Liver (tissue), 3 donors: ENCODE measurements around the gene BTBD1.

Experiments used
- CTCF ChIP-seq: fragments of 150-350 bp; IDR thresholded peaks from 2 replicates; pipeline ENCODE4 v1.5.1; 2017; ENCODE audit warnings: improper control_type of control experiment, low read depth, low read length; ENCODE audit not compliant: missing input control
- MAX ChIP-seq: IDR thresholded peaks from 2 replicates; pipeline ENCODE4 v1.6.1; 2016; ENCODE audit warnings: antibody characterized with exemption
- TAF1 ChIP-seq: conservative IDR thresholded peaks from 2 replicates; pipeline ENCODE4 v1.6.1; 2016; ENCODE audit warnings: antibody characterized with exemption, mild to moderate bottlenecking
- TF ChIP-seq, protein P1 (sequence below): IDR thresholded peaks from 2 replicates; pipeline ENCODE4 v1.6.1; 2016; ENCODE audit warnings: antibody characterized with exemption, mild to moderate bottlenecking
- donor health status: healthy.
- donor health status: healthy.

GRCh38 chr15:83039206-83039605, 27.8 kb downstream of the BTBD1 start:
- TF ChIP-seq CTCF, result no peak
- no peak for TF ChIP-seq TAF1
- TF ChIP-seq, protein P1, sequence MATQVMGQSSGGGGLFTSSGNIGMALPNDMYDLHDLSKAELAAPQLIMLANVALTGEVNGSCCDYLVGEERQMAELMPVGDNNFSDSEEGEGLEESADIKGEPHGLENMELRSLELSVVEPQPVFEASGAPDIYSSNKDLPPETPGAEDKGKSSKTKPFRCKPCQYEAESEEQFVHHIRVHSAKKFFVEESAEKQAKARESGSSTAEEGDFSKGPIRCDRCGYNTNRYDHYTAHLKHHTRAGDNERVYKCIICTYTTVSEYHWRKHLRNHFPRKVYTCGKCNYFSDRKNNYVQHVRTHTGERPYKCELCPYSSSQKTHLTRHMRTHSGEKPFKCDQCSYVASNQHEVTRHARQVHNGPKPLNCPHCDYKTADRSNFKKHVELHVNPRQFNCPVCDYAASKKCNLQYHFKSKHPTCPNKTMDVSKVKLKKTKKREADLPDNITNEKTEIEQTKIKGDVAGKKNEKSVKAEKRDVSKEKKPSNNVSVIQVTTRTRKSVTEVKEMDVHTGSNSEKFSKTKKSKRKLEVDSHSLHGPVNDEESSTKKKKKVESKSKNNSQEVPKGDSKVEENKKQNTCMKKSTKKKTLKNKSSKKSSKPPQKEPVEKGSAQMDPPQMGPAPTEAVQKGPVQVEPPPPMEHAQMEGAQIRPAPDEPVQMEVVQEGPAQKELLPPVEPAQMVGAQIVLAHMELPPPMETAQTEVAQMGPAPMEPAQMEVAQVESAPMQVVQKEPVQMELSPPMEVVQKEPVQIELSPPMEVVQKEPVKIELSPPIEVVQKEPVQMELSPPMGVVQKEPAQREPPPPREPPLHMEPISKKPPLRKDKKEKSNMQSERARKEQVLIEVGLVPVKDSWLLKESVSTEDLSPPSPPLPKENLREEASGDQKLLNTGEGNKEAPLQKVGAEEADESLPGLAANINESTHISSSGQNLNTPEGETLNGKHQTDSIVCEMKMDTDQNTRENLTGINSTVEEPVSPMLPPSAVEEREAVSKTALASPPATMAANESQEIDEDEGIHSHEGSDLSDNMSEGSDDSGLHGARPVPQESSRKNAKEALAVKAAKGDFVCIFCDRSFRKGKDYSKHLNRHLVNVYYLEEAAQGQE, result no peak
- no peak for TF ChIP-seq MAX
